Urinary bladder (tissue), 4 donors: ENCODE measurements around the gene MAN1C1. TPM values are rescaled to one million over a fixed set of nuclear protein-coding genes. Genes with fewer than 3 reads are reported as not detected.
"Not testable (repeated sequence)": the region's sequence is repeated elsewhere in the genome, so short reads cannot be mapped to it uniquely, and the experiment has no call there.

ENCODE experiments used
- DNase-seq: peaks from one replicate; pipeline ENCODE4 v3.0.0-alpha.2; 2015; ENCODE audit errors: extremely low spot score
- H3K27ac ChIP-seq: one replicate; pipeline ENCODE4 v1.5.1; 2013; ENCODE audit warnings: low read depth, mild to moderate bottlenecking, moderate library complexity
- H3K36me3 ChIP-seq: one replicate; pipeline ENCODE4 v1.6.1; 2013; ENCODE audit warnings: mild to moderate bottlenecking, moderate library complexity; ENCODE audit not compliant: insufficient read depth
- H3K4me1 ChIP-seq: one replicate; pipeline ENCODE4 v1.6.1; 2013; ENCODE audit warnings: mild to moderate bottlenecking, moderate library complexity; ENCODE audit not compliant: insufficient read depth
- H3K4me3 ChIP-seq: one replicate; pipeline ENCODE4 v1.5.1; 2013; ENCODE audit warnings: low read depth, low read length
- WGBS: extraction: QIAGEN DNeasy Blood & Tissue Kit; methylation state at CpG from one replicate; pipeline ENCODE4 v1.1.7; 2013; 5-methylcytosine and 5-hydroxymethylcytosine counted together
- polyA plus RNA-seq: library from polyadenylated mRNA; stranded (reverse); fragments of 200-250 nt; gene quantifications from one replicate; pipeline ENCODE4 v1.2.3, GENCODE V29; 2013
- total RNA-seq: library from RNA; depleted of rRNA; stranded (reverse); fragments of >200 nt; gene quantifications from one replicate; pipeline ENCODE4 v1.2.3, GENCODE V29; 2014
- donor health status: healthy with polysubstance abuse.
- donor health status: healthy.

Gene MAN1C1
- total and polyA plus RNA-seq, 2 donors, result 18.2 to 26.4 TPM

GRCh38 chr1:25576459-25577133 is 40.0 kb upstream of the MAN1C1 start:
- H3K4me1 ChIP-seq, result no peaks in the 10 kb centered on the region
- 93% methylated on average over 18 of the region's 18 CpGs for WGBS
- no peaks in the 10 kb centered on the region for H3K36me3 ChIP-seq
- no peak for DNase-seq
- H3K27ac ChIP-seq, result no peak overlapping the region
- no peak overlapping the region for H3K4me3 ChIP-seq

GRCh38 chr1:25577134-25577920 is 39.3 kb upstream of the MAN1C1 start:
- DNase-seq, result no peak
- H3K36me3 ChIP-seq, result no peaks in the 10 kb centered on the region
- 88% methylated on average over 21 of the region's 21 CpGs for WGBS

DNA sequence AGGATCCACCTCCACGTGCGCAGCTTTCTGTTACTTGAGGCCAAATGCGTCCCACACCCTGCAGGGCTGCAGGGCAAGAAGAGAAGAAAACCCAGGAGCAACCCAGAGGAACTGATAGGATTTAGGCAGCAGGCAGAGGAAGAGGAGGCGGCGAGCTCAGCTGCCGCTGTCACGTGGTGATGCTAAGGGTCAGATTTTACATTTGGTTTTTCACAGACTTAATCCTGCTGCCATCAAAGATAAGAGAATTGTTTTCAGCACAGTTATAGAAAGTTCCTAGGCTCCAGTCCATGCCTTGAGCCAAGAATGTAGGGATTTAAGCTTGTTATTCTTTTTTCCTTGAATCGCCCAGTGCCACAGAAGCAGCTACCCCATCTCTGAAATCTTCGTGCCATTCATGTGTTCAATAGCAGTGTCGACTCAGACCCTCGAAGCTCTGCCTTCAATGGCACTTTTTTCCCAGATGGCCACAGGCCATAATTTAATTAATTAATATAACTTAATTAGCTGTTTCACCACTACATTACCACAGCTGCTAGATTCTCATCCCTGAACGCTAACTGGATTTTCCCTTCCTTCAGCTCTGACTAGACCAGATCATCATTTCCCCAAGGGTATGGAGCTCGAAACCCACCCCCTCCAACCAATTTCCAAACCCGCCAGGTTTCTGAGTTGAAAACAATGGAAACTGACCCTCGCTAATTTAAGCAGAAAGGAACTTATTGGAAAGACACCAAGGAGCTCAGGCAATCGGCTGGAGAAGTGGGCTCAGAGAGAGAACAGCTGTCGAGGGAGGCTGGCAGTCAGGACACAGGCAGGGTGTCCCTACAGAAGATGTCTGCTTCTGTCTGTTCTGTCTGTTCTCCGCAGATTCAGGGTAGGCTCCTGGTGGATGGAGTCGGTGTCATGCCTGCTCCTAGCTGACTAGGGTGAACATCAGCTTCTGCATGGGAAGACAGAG is 37.0 kb upstream of the MAN1C1 start:
- no peak for DNase-seq
- H3K27ac ChIP-seq, result no peak overlapping the region
- H3K4me3 ChIP-seq, result no peak overlapping the region
- no peaks in the 10 kb centered on the region for H3K36me3 ChIP-seq
- 42% methylated on average over 19 of the region's 19 CpGs for WGBS
- H3K4me1 ChIP-seq, result no peaks in the 10 kb centered on the region

More at GRCh38 chr1:25577134-25577920, 39.3 kb upstream of the MAN1C1 start:
- Histone ChIP-seq H3K27ac (no peak overlapping the region), H3K4me3 (no peak overlapping the region), H3K4me1 (no peaks in the 10 kb centered on the region)

DNA sequence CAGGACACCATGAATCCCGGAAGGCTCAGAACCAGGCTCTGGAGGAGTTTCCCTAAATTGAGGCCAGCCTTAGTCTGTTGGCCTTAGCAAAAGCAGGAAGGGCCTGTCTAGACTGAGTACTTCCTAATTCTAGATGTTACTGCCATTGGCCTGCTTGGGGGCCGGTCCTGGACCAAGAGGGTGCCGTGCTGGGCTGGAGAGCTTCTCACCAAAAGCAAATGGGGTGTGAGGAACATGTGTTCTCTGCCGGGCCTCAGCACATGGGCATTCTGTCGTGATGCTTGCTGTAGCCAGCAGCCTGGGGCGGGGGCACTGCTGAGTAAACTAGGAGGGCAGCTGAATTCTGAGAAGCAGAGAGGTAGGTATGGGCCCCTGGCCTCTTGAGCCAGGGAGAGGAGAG is 35.7 kb upstream of the MAN1C1 start:
- Histone ChIP-seq H3K36me3 (no peaks in the 10 kb centered on the region), H3K27ac (no peak overlapping the region), H3K4me1 (no peaks in the 10 kb centered on the region), H3K4me3 (no peak overlapping the region)
- DNase-seq, result no peak
- 86% methylated on average over 6 of the region's 6 CpGs for WGBS

DNA sequence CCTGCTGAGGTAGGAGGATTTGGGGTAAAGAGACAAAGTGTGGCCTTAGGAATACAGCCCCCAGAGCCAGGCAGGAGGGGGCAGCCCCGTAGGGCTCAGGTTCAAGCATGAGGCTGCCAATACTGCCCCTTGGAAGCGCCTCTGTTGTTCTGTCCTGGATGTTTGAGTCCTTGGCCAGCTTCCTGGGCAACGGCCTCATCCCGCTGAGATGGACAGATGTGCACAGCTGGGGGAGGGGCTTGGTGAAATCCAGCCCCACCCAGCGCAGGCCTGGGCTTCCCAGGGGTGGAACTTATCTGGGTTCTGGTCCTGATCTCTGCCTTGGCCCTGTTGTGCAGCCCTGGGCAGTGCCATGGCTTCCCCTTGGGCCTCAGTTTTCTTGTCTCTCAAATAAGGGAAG is 34.8 kb upstream of the MAN1C1 start:
- 63% methylated on average over 5 of the region's 5 CpGs for WGBS
- H3K4me1 ChIP-seq, result no peaks in the 10 kb centered on the region
- no peaks in the 10 kb centered on the region for H3K36me3 ChIP-seq
- DNase-seq, result no peak
- H3K4me3 ChIP-seq, result no peak overlapping the region
- no peak overlapping the region for H3K27ac ChIP-seq

- no peak overlapping the region for H3K27ac ChIP-seq
- 87% methylated on average over 14 of the region's 14 CpGs for WGBS
Measured at GRCh38 chr1:25583519-25584370, 32.8 kb upstream of the MAN1C1 start.

DNA sequence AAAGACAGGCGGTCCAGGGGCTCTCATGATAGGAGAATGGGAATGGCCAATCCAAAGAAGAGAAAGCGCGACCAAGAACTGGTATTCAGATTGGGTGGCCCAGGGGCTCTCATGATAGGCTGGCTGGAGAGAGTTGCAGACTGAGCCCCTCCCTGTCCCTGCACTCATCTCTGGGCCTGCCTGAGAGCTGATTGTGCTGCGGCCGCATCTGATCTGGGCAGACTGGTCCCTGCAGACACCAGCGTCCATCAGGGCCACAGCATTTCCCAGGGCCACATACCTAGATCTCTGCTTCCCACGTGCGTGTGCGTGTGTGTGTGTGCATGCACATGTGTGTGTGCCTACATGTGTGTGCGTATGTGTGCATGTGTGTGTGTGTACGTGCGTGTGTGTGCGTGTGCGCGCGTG is 30.4 kb upstream of the MAN1C1 start:
- WGBS, result 85% methylated on average over 16 of the region's 16 CpGs
- Histone ChIP-seq H3K4me3 (no peak overlapping the region), H3K36me3 (no peaks in the 10 kb centered on the region), H3K4me1 (no peaks in the 10 kb centered on the region), H3K27ac (no peak overlapping the region)
- DNase-seq, result no peak

More at GRCh38 chr1:25583519-25584370, 32.8 kb upstream of the MAN1C1 start:
- no peak for DNase-seq
- Histone ChIP-seq H3K4me1 (no peaks in the 10 kb centered on the region), H3K4me3 (no peak overlapping the region), H3K36me3 (no peaks in the 10 kb centered on the region)

DNA sequence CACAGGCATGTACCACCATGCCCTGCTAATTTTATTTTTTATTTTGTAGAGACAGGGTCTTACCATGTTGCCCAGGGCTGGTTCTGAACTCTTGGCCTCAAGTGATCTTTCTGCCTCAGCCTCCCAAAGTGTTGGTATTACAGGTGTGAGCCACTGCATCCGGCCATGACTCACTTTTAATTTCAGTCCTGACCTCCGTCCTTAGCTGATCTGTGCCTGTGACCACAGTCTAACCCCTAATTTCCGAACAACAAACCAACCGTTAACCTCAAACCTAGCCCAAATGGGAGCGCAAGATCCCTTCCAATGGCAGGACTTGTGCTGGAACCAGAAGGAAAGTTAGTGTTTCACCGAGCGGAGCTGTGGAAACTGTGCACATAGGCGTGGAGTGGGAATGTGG is 29.3 kb upstream of the MAN1C1 start:
- Histone ChIP-seq H3K27ac (no peak overlapping the region), H3K36me3 (no peaks in the 10 kb centered on the region), H3K4me1 (no peaks in the 10 kb centered on the region), H3K4me3 (no peak overlapping the region)
- 90% methylated on average over 8 of the region's 8 CpGs for WGBS
- DNase-seq, result no peak

GRCh38 chr1:25588224-25588623 is 28.4 kb upstream of the MAN1C1 start:
- H3K4me3 ChIP-seq, DNase-seq, H3K36me3 ChIP-seq, H3K4me1 ChIP-seq, H3K27ac ChIP-seq: not testable (repeated sequence)
- 71% methylated on average over 7 of the region's 7 CpGs for WGBS

GRCh38 chr1:25588786-25589185 is 27.8 kb upstream of the MAN1C1 start:
- DNase-seq, H3K36me3 ChIP-seq, H3K4me3 ChIP-seq, H3K27ac ChIP-seq, H3K4me1 ChIP-seq: not testable (repeated sequence)
- WGBS, result 97% methylated on average over 13 of the region's 13 CpGs

DNA sequence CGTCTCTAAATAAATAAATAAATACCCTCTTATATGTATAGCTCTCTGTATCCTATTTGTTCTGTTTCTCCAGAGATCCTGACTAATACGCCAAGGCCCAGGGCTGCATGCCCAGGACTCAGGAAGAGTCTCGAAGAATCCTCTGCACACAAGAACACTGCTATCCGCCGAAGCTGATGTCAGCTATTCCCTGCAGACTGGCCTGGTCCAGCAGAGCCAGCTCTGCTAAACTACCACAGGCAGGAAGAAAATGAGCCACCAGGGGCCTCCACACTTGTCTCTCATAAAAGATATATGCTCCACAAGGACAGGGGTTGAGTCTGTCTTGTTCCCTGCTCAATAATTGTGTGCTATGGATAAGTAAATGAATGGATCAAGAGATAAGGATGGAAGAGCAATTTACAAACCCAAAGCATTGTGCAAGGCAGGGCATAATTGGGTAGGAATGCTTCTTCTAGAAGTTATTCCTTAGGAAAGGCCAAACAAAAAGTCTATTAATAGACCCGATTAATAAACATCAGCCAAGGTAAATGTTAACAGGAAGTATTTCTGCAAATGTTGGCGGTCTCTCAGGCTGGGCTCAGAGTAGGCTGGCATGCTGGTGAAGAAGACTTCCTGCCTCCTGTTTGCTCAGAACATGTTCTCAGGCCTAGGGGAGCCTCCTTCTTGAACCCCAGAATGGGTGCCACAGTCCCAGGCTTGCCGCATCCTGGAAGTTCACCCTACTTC is 26.3 kb upstream of the MAN1C1 start:
- WGBS, result 41% methylated on average over 8 of the region's 8 CpGs
- DNase-seq, result no peak
- Histone ChIP-seq H3K4me3 (no peak overlapping the region), H3K4me1 (no peaks in the 10 kb centered on the region), H3K36me3 (no peaks in the 10 kb centered on the region), H3K27ac (no peak overlapping the region)

DNA sequence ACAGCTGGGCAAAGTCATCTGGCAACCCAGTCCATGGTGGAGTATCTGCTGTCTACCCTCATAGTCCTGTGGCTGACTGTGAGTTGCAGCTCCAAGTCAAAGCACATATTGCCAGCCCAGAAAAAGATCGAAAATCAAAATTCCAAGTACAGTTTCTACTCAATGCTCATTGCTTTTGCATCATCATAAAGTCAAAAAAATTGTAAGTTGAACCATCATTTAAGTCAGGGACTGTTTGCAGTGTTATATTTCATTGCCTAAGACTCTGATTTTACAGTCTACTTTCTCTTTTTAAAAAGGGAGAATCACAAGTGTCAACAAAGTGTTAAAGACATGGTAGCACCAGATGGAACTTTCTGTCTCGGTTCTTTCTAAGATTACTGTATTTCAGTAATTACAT is 22.7 kb upstream of the MAN1C1 start:
- Histone ChIP-seq H3K27ac (no peak overlapping the region), H3K36me3 (no peaks in the 10 kb centered on the region), H3K4me3 (no peak overlapping the region), H3K4me1 (no peaks in the 10 kb centered on the region)
- WGBS, result 72% methylated on average over 2 of the region's 2 CpGs
- no peak for DNase-seq
